C1 segment of cervical spinal cord (tissue), 14 donors: ENCODE results near the gene PLEKHN1.
"Not testable (repeated sequence)": the region's sequence is repeated elsewhere in the genome, so short reads cannot be mapped to it uniquely, and the experiment has no call there.

ENCODE experiments used
- DNase-seq, 14 donors: peaks; one replicate each; lab custom pipeline; 2025; lab: John Stamatoyannopoulos, UW

Gene PLEKHN1

DNA sequence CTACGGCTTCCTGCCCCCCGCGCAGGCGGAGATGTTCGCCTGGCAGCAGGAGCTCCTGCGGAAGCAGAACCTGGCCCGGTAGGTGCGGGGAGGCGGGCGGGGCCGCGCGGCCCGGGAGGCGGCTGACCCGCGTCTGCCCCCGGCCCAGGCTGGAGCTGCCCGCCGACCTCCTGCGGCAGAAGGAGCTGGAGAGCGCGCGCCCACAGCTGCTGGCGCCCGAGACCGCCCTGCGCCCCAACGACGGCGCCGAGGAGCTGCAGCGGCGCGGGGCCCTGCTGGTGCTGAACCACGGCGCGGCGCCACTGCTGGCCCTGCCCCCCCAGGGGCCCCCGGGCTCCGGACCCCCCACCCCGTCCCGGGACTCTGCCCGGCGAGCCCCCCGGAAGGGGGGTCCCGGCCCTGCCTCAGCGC, 23.9 kb upstream of the PLEKHN1 start:
- no peak for DNase-seq

DNA sequence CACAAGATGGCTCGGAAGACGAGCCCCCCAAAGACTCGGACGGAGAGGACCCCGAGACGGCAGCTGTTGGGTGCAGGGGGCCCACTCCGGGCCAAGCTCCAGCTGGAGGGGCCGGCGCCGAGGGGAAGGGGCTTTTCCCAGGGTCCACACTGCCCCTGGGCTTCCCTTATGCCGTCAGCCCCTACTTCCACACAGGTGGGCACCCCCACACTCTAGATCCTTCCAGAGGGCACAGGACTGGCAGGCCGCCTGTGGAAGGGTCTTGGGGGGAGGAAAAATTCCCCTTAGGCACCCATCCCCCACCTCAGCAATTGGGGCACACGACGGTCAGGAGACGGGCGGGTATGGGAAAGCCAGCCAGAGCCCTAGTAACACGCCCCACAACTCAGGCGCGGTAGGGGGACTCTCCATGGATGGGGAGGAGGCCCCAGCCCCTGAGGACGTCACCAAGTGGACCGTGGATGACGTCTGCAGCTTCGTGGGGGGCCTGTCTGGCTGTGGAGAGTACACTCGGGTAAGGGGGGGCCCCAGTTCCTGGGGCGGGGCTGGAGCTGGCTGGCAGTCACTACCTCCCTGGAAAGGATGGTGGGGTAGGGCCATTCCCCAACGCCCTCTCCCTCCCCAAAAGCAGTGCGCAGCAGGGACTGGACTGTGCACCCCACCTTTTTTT, 23.3 kb upstream of the PLEKHN1 start:
- DNase-seq, result no peak

DNA sequence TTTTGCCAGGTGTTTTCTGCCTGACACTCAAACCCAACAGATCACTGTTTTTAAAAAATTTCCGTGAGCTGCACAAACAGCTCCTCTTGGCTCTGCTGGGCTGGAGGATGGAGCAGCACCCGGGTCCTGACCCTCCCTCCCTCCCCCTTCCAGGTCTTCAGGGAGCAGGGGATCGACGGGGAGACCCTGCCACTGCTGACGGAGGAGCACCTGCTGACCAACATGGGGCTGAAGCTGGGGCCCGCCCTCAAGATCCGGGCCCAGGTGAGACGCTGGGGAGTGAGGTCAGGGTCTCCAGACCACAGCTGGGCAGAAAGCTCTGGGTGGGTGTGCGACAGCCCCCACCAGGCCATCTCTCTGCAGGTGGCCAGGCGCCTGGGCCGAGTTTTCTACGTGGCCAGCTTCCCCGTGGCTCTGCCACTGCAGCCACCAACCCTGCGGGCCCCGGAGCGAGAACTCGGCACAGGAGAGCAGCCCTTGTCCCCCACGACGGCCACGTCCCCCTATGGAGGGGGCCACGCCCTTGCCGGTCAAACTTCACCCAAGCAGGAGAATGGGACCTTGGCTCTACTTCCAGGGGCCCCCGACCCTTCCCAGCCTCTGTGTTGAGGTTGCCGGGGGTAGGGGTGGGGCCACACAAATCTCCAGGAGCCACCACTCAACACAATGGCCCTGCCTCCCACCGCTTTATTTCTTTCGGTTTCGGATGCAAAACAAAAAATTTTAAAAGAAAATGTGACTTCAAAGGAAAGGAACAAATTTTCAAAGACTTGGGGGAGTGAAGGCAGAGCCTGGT, 22.5 kb upstream of the PLEKHN1 start:
- DNase-seq, result no peak

DNA sequence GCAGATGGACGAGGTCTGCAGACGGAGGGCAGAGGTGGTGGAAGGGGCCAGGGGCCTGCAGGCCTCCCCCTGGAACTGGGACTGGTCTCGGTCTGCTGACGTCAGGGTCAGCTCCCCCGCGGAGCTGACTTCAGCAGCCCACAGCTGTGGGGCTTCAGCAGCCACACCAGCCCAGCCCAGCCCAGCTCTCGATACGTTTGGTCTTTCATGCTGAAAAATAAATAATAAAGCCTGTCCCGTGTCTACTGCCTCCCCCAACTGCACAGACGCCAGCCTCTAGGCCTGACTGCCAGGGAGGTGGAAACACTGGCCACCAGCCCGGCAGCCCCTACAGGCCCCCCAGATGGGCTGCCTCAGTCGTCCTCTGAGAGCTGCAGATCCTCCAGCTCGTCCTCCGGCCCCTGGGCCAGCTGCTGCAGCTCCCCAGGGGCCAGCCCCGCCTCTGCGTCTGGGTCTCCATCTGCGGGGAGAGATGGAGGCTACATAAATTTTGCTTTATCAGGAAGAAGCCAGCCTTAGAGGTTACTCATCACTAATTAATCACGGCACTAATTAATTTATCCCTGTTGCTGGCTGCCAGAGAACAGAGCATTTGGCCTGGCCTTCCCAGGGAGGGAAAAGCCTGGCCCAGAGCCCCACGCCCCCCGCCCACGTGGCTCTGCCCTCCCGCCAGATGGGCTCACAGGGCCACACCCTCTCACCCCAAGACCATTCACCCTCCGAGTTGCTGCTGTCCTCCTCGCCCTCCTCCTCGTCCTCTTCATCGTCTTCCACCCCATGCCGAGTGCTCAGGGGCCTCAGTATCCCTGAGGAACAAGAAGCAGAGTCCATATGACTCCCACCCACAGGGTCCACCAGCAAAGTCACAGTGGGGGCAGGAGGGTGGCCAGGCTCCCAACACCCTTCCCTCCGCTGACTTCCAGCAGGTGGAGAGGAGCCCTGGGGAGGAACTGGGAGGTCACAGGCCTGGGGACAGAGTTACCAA, 21.6 kb upstream of the PLEKHN1 start:
- no peak for DNase-seq

DNA sequence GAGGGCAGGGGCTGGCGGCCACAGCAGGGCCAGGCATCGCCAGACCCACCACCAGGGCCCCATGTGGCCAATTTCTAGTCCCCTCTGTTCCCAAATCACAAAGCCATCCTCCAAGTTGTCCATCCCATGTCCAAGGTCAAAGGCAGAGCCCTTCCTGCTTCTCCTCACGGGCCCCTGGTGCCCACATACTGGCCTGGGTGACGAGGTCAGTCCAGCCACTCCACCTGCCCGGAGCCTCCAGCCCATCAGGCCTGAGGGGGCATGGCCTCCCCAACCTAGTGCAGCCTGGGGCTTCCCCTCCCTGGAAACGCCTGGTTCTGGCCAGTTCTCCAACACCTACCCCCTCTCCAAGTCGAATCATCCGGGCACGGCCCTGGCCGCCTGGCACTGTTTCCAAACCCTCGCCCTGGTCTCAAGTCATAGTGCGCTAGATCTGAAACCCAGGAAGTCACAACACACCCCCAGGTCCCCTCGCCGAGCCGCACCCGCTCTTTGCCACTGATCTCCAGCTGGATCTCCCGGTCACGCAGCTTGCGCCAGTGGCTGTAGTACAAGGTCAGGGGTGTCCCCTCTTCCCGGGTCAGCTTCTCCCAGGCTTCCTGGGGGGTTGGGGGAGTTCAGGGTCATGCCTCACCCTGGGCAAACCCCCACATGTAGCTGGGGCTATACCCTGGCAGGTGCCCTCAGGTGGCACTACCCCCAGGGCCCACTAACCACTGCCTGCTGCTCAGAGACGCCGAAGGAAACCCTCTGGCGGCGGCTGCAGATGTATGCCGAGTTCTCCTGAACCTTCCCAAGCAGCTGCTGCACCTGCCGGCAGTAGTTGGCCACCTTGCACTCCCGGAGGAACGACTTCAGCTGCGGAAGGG, 20.4 kb upstream of the PLEKHN1 start:
- no peak for DNase-seq

DNA sequence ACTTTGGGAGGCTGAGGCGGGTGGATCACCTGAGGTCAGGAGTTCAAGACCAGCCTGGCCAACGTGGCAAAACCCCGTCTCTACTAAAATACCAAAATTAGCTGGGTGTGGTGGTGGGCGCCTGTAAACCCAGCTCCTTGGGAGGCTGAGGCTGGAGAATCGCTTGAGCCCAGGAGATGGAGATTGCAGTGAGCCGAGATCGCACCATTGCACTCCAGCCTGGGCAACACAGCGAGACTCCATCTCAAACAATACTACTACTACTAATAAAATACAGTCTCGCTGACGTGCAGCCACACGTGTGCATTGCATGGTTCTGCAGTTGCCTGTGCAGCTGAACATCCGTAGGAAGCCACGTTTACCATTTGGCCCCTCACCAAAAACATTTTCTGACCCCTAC, 19.5 kb upstream of the PLEKHN1 start:
- DNase-seq, result not testable (repeated sequence)

DNA sequence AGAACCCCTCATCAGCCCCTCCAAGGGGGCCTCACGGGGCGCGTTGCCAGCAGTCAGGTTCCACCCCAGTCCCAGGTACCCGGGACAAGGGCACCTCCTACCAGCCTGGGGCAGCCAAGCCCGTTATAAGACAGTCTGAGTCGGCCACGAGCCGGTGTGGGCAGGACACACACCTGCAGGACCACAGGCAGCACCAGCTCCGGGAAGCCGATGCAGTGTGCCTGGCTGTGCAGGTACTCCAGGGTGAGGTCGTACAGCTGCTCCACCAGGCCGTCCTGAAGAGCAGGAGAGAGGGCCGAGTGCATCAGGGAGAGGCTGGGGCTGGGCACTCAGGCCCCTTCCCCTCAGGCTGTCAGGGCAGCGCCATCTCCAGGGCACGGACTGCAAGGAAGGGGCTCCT, 18.3 kb upstream of the PLEKHN1 start:
- no peak for DNase-seq

DNA sequence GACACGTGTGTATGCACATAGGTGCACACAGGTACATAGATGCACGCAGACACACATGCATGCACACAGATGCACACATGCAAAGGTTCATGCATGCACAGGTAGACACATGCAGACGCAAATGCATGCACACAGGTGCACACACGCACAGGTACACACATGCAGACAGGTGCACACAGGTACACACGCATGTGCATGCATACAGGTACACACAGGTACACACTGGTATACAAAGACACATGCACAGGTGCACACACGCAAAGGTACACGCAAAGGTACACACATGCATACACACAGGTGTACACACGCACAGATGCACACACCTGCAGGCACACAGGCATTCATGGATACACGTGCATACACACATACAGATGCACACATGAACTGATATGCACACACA, 16.0 kb upstream of the PLEKHN1 start:
- no peak for DNase-seq

DNA sequence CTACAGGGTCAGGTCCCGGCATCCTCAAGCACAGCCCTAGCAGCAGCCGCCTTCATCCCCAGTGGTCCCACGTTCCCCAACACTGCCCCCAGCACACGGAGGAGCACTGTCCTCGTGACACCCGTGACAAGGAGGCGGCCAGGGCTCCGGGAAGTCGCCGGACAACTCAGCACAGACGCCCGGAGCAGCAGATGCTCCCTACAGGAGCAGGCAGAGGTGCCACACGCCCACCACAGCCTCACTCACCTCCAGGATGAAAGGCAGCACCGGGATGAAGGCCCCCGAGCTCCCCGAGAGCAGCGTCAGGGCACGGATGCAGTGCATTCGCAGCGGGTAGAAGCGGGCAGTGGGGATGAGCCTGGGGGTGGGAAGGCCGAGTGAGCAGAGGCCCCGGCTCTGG, 15.4 kb upstream of the PLEKHN1 start:
- DNase-seq, result no peak

DNA sequence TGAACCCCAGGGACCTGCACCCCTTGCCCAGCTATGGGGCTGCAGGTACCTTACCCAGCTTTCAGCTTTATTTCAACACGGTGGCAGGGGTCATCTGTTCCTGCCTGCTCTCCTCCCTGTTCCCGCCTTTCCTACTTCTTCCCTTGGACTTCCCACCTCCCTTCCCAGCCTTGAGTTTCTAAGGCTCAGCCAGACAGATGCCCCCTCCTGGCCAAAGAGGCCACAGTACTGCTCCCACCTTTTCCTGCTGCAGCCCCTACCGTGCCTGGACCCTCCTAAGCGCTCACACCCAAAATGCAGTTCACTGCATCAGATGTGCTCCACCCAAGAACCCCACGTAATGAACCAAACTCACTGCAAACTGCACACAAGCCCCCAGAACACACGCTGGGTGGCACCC, 14.9 kb upstream of the PLEKHN1 start:
- no peak for DNase-seq

DNA sequence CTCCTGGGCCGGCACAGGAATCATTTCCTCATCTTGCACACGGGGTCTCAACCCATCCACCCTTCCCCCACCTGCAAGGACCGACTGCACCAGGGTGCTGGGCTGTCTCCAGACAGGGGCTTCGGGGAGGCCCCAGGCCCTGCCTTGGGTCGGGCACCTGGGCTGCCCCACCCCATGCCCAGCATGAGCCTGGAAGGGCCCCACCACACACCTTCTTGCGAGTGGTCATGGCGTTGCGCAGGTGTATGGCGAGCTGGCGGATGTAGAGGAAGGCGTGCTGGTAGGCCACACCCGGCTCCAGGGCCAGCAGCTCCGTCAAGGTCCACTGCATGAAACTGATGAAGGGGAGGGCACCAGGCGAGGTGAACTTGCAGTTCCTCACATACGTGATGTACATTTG, 14.1 kb upstream of the PLEKHN1 start:
- DNase-seq, result no peak

DNA sequence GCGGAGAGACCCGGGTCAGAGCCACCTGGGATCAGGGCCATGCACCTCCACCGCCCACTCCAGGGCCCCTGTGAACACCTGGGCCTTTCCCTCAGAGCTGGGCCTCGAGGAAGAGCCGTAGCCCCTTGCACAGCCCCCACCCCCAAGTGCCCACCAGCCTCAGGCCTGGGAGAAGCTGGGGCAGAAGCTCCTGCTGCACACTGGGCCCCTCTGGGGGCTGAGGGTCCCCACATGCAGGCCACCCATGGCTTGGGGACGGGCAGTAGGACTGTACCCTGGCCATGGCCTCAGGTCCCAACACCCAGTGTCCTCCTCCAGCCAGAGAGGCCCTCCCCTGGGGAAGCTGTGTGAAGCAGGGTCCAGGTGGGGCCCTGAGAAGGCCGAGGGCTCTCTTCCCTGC, 13.7 kb upstream of the PLEKHN1 start:
- no peak for DNase-seq

DNA sequence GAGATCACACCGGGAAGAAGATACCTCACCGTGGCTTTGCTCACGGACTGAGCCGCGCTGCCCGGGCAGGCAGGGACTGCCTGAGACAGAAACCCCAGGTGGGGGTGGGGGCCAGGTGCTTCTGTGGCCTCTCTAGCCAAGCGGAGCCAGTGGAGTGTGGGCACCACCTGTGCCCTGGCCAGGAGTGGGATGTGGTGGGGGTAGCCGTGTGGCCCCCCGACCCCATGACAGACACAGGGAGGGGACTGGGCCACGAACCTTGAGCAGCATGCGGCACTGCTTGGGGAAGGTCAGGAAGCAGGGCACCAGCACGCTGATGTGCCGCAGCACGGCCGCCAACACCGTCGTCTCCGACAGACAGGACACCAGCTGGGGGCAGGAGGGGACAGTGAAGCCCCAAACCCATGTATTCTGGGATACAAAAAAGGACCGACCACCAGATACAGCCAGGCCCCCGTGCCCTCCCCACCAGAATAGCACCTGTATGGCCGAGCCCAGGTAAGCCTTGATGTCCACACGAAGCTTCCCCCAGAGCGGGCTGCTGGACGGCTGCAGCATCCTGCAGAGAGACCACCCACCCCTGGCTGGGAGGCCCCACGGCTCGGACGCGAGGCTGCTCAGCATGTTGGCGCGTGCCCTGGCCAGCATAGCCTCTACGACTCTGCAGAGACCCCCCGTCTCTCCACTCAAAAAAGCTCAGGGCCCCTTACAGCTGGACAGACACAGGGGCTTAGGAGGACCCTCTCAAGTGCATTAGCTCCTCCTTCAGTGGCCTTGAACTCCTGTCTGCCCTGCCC, 12.6 kb upstream of the PLEKHN1 start:
- no peak for DNase-seq

DNA sequence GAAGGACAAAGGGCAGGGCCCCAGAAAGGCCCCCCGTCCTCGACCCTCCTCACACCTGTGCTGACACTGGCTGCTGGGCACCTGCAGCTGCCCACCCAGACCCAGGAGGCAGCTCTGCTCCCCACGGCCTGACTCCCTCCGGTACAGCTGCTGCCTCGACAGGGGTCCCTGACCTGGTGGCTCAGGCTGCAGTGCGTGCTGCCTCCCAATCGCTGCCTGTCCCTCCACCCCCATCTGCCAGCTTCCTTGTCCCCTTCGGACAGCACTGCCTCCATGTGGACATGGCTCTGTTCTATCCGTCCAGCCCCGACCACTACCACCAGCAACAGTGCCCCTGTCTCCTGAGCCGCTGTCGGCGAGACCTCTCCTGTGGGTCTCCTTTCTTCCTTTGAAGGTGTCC, 11.4 kb upstream of the PLEKHN1 start:
- DNase-seq, result no peak

DNA sequence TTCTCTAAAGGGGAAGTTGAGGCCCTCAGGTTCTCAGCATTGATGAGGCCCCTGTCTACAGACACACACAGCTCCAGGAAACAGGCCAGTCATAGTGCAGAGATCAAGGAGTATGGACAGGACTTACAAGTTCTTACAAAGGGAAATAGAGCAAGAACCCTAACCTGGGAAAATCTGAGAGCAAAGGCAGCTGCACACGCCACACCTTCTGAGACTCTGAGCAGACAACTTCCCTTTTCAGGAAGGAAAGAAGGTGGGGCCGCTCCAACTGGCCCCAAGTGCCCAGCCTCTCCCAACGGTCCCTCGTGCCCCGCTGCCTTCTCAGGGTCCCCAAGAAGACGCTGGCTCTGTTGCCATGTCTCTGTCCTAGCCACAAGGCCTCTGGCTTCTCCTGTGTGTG, 10.8 kb upstream of the PLEKHN1 start:
- DNase-seq, result no peak

DNA sequence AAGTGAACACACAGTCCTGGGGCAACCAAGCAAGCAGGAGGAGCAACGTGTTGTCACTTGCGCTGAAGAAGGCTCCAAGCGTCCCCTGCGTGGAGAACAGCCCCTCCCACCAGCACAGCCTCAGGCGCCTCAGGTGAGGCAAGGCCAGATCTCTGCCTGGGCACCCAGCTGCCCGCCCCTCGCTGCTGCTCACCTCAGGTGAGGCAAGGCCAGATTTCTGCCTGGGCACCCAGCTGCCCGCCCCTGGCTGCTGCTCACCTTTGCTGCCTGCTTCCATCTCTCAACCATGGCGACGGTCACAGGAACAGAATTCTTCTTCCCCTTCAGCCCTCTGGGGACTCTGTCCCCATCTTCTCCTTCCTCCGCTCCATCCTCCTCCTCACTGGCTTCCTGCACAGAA, 9.6 kb upstream of the PLEKHN1 start:
- no peak for DNase-seq

DNA sequence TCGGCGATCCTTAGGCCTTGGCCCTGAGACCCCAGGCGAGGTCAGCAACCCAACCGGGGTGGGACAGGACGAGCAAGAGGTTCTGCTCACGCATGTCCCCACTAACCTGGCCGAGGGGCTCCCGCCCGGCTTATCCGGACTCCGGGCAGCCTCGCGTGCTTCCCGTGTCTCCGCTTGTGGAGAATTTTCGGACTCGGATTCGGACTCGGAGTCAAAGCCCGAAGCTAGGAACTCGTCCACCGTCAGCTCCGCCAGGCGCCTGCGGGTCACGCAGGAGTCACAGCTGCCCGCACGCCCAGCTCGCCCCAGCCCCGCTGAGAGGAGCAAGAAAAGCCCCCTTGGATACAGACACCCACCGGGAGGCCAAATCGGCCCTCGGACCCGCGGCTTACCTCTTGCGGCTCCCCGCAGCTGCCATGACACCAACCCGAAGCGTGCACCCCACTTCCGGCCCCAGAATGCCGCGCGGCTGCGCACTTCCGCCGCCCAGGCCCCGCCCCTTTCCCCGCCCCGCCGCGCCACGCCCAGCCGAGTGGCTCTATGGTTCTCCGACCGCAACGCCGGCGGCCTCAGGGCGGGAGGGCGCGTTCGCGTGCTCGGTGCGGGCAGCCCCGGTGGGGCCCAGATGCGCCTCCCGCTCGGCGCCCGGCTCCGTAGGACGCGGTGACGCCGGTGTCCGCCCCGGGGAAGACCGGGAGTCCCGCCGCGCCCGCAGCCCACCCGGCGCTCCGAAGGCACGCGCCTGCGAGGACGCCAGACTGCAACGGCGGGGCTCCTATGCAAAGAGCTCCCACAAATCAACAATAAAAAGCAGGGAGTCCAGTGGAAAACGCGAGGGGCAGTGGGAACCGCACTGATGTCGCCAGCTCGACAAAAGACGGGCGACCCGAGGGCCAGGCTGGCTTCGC, 7.2 kb upstream of the PLEKHN1 start, which contains the start of gene NOC2L:
Gene NOC2L, minus strand, starts transcription at position 434 of the 908 bp plus-strand sequence. Its CDS starts 16 bp downstream, at position 418.
- DNase-seq, result peak; percentile 49 to 94 (median 88)

DNA sequence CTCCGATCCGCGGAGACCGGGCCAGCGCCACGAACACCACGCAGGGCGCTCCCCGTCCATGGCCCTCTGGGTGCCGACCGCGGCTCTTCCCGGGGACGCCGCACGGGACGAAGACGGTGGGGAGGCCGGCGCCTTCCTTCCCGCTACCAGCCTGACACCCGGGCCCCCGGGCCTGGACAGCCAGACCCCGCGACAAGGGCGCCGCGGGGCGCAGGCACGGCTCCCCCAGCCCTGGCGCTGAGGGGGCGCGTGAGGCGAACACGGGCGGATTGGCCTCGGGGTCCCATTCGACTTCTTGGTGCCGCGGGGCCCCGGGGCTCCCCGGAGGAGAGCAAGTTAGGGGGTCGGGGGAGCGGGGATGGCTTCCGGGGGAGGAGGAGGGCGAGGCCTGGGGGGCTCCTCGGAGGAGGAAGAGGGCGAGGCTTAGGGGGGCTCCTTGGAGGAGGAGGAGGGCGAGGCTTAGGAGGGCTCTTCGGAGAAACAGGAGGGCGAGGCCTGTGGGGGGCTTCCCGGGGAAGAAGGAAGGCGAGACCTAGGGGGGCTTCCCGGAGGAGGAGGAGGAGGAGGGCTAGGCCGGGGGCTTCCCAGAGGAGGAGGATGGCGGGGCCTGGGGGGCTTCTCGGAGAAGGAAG, 6.4 kb upstream of the PLEKHN1 start:
- DNase-seq, result no peak
